K562 (cell line): Measurements from ENCODE around the gene HOXA13. TPM values are rescaled to one million over a fixed set of nuclear protein-coding genes. Genes with fewer than 3 reads are reported as not detected.

Experiments
- ATAC-seq: fragments of 200-7000 bp; cut with Tn5 transposase; 3 replicates; pipeline ENCODE4 v1.9.1; 2020; ENCODE audit warnings: moderate library complexity
- BruUV-seq: library from RNA; stranded (reverse); fragments of 400-500 nt; replicated peaks from 2 replicates; lab custom pipeline; 2021; lab: Mats Ljungman, UMichigan
- CTCF ChIA-PET: fragments of 300-600 bp; formaldehyde crosslinking; extraction: SDS; loops from one replicate; lab custom pipeline; 2021; ENCODE audit warnings: low intra/inter-chr PET ratio; lab: Yijun Ruan, JAX
- POLR2A ChIA-PET: fragments of 300-600, 350-650 bp; sonication (Branson Sonifier 250); formaldehyde crosslinking; extraction: SDS; loops from one replicate; lab custom pipeline; 2021; ENCODE audit warnings: antibody characterized with exemption, inconsistent platforms; lab: Yijun Ruan, JAX
- DNase-seq, 4 experiments: peaks; one replicate each; pipeline versions ENCODE4 v3.0.0 to v3.0.0-alpha.2; 2011 to 2018; ENCODE audit warnings: low spot score in 3 of 4, mixed read lengths in 3 of 4; ENCODE audit errors: extremely low read depth in 1 of 4
- FAIRE-seq: peaks from 2 replicates; lab custom pipeline; 2011; peaks lifted over from hg19 to GRCh38; lab: Jason Lieb, UNC
- H2AFZ ChIP-seq: 2 replicates; pipeline ENCODE4 v1.6.0; 2011; ENCODE audit warnings: low read depth, low read length, control low read depth, inconsistent platforms
- H3K27ac ChIP-seq: fragments of 200-600 bp; 3 replicates; pipeline ENCODE4 v1.8.0; 2011; ENCODE audit warnings: low read depth, mild to moderate bottlenecking, control low read depth, inconsistent platforms, low read length, moderate library complexity, mixed read lengths; ENCODE audit errors: extremely low read depth
- H3K27me3 ChIP-seq, 2 experiments: fragments of 300-600 bp in 1 of 2; 2 replicates in 1 of 2; 3 replicates in 1 of 2; pipeline versions ENCODE4 v1.6.0 to v1.8.0; 2011; ENCODE audit warnings: inconsistent platforms in 2 of 2, low read length in 2 of 2, mild to moderate bottlenecking in 1 of 2, mixed read lengths in 1 of 2, moderate library complexity in 1 of 2; ENCODE audit not compliant: control insufficient read depth in 2 of 2, insufficient read depth in 2 of 2
- H3K36me3 ChIP-seq: fragments of 300-600 bp; 3 replicates; pipeline ENCODE4 v1.8.0; 2011; ENCODE audit warnings: mild to moderate bottlenecking, low read length, inconsistent platforms; ENCODE audit not compliant: control insufficient read depth, insufficient read depth
- H3K4me1 ChIP-seq, 2 experiments: fragments of 200-600 bp in 1 of 2; replicated peaks in 1 of 2; 2 replicates in 1 of 2; 3 replicates in 1 of 2; pipeline versions ENCODE4 v1.5.1 to v1.8.0; 2011; ENCODE audit warnings: inconsistent platforms in 2 of 2, low read length in 2 of 2, mild to moderate bottlenecking in 1 of 2, mixed read lengths in 1 of 2, moderate library complexity in 1 of 2; ENCODE audit not compliant: control insufficient read depth in 2 of 2, insufficient read depth in 2 of 2
- H3K4me2 ChIP-seq: 2 replicates; pipeline ENCODE4 v1.6.1; 2011; ENCODE audit warnings: low read length, control low read depth, inconsistent platforms, mixed read lengths; ENCODE audit not compliant: insufficient read depth
- H3K4me3 ChIP-seq: fragments of 200-600 bp; sonication (generic), shearing (Covaris generic); 2 replicates; pipeline ENCODE4 v1.5.1; 2016; ENCODE audit warnings: control low read depth, inconsistent platforms
- H3K79me2 ChIP-seq: fragments of 200-600 bp; 3 replicates; pipeline ENCODE4 v1.8.0; 2011; ENCODE audit warnings: low read length, inconsistent platforms; ENCODE audit not compliant: control insufficient read depth, insufficient read depth
- H3K9ac ChIP-seq, 2 experiments: 2 replicates each; pipeline versions ENCODE4 v1.6.0 to v1.6.1; 2011; ENCODE audit warnings: low read depth in 2 of 2, low read length in 2 of 2, control low read depth in 1 of 2, inconsistent platforms in 1 of 2, mild to moderate bottlenecking in 1 of 2, mixed read lengths in 1 of 2; ENCODE audit not compliant: insufficient read depth in 1 of 2
- H3K9me1 ChIP-seq: one replicate; pipeline ENCODE4 v1.6.0; 2011; ENCODE audit warnings: inconsistent platforms, mild to moderate bottlenecking, low read length, moderate library complexity; ENCODE audit not compliant: control insufficient read depth, insufficient read depth
- H3K9me3 ChIP-seq: replicated peaks from 2 replicates; pipeline ENCODE4 v1.5.1; 2011; ENCODE audit warnings: low read depth, low read length, inconsistent platforms; ENCODE audit not compliant: control insufficient read depth, insufficient read depth
- H4K20me1 ChIP-seq: replicated peaks from 2 replicates; pipeline ENCODE4 v1.6.1; 2011; ENCODE audit warnings: low read length, inconsistent platforms, mixed read lengths; ENCODE audit not compliant: control insufficient read depth, insufficient read depth
- FOXP4 ChIP-seq: sonication (generic); formaldehyde crosslinking; IDR thresholded peaks from 2 replicates; pipeline ENCODE4 v1.8.0; 2022; ENCODE audit warnings: mild to moderate bottlenecking, missing genetic modification reagents, borderline replicate concordance
- GABPA ChIP-seq: fragments of 200-800 bp; sonication (Bioruptor generic); conservative IDR thresholded peaks from 2 replicates; pipeline ENCODE4 v1.6.1; 2016; ENCODE audit warnings: low read depth, missing genetic modification characterization, missing compliant biosample characterization
- HES1 ChIP-seq: fragments of 450-650 bp; IDR thresholded peaks from 2 replicates; pipeline ENCODE4 v1.6.1; 2016; ENCODE audit warnings: low read depth, mild to moderate bottlenecking, moderate library complexity
- HINFP ChIP-seq: fragments of 450-650 bp; conservative IDR thresholded peaks from 2 replicates; pipeline ENCODE4 v1.6.1; 2016; ENCODE audit warnings: missing genetic modification characterization, low read depth, mild to moderate bottlenecking, control low read depth, missing compliant biosample characterization
- HOMEZ ChIP-seq: fragments of 250-450 bp; sonication (Bioruptor Pico); IDR thresholded peaks from 2 replicates; pipeline ENCODE4 v1.4.0; 2020; ENCODE audit warnings: mild to moderate bottlenecking, moderate library complexity
- JUN ChIP-seq, 2 experiments: sonication (generic) in 1 of 2; formaldehyde crosslinking in 1 of 2; IDR thresholded peaks; 2 replicates each; pipeline versions ENCODE4 v1.6.1 to v1.8.0; 2012 to 2022; ENCODE audit warnings: borderline replicate concordance in 2 of 2, mild to moderate bottlenecking in 2 of 2, improper control_type of control experiment in 1 of 2, low read depth in 1 of 2, low read length in 1 of 2, missing genetic modification reagents in 1 of 2
- MLX ChIP-seq, 2 experiments: fragments of 450-650 bp in 1 of 2; sonication (generic) in 1 of 2; formaldehyde crosslinking; conservative IDR thresholded peaks; 2 replicates each; pipeline versions ENCODE4 v1.4.0 to v1.8.1; 2020 to 2022; ENCODE audit warnings: mild to moderate bottlenecking in 1 of 2, missing genetic modification reagents in 1 of 2
- NCOA4 ChIP-seq: fragments of 450-650 bp; IDR thresholded peaks from 2 replicates; pipeline ENCODE4 v1.6.1; 2018; ENCODE audit warnings: mild to moderate bottlenecking; ENCODE audit not compliant: partially characterized antibody
- NONO ChIP-seq, 2 experiments: fragments of 200-400 bp in 1 of 2; fragments of 450-650 bp in 1 of 2; formaldehyde crosslinking in 1 of 2; IDR thresholded peaks; 2 replicates each; pipeline ENCODE4 v1.6.1; 2017; ENCODE audit warnings: low read depth in 2 of 2, mild to moderate bottlenecking in 2 of 2, moderate library complexity in 2 of 2, low read length in 1 of 2
- PTBP1 ChIP-seq: fragments of 200-400 bp; formaldehyde crosslinking; IDR thresholded peaks from 2 replicates; pipeline ENCODE4 v1.6.1; 2017; ENCODE audit warnings: low read depth, low read length
- SUPT5H ChIP-seq: fragments of 450-650 bp; IDR thresholded peaks from 2 replicates; pipeline ENCODE4 v1.6.1; 2016
- TEAD1 ChIP-seq, 2 experiments: fragments of 450-650 bp in 1 of 2; sonication (generic) in 1 of 2; formaldehyde crosslinking; IDR thresholded peaks; 2 replicates each; pipeline versions ENCODE4 v1.4.0 to v1.8.0; 2020 to 2022; ENCODE audit warnings: mild to moderate bottlenecking in 2 of 2, missing genetic modification reagents in 1 of 2
- WGBS: fragments of 100-300 bp; shearing (Covaris generic); methylation state at CpG from one replicate; pipeline ENCODE4 v1.1.6; 2016; ENCODE audit warnings: low coverage, mixed read lengths; ENCODE audit not compliant: insufficient coverage; ENCODE audit errors: missing lambda C conversion rate; 5-methylcytosine and 5-hydroxymethylcytosine counted together
- in situ Hi-C: fragments of 300-500 bp; cut with MboI; formaldehyde crosslinking; loops from 4 replicates; pipeline ENCODE4 v1.15.0; 2018; ENCODE audit warnings: inconsistent platforms, mixed read lengths
- intact Hi-C: fragments of 100-400 bp; cut with micrococcal nuclease; formaldehyde crosslinking; loops from 2 replicates; pipeline ENCODE4 v1.14.2; 2022
- polyA plus RNA-seq, 8 experiments: library from polyadenylated mRNA; depleted of rRNA in 4 of 8; stranded (reverse) in 5 of 8; unstranded in 3 of 8; fragments of >200 nt; fragmentation: Nextera tagmentation in 2 of 8; fragmentation: Illumina TruSeq in 1 of 8; extraction: Ambion mirVana in 2 of 8; extraction: Trizol in 1 of 8; gene quantifications; 2 replicates each; pipeline versions ENCODE4 v1.2.1 to v1.2.3, GENCODE V29; 2011 to 2014; ENCODE audit warnings: inconsistent platforms in 1 of 8, missing spikeins in 1 of 8
- total RNA-seq, 7 experiments: library from RNA; depleted of rRNA in 6 of 7; stranded (reverse); fragments of >200 nt in 6 of 7; fragmentation: Illumina TruSeq in 2 of 7; extraction: Trizol in 2 of 7; gene quantifications; 2 replicates each; pipeline versions ENCODE4 v1.2.1 to v1.2.3, GENCODE V29; 2011 to 2021; ENCODE audit warnings: low replicate concordance in 1 of 7

HOXA13 gene
- total and polyA plus RNA-seq, 9 of the 15 experiments (the other 6 are each of a cell fraction or from before 2014, with no cell fraction given) = not detected

GRCh38 chr7:27237735-27238334 lies 37.9 kb upstream of the HOXA13 start:
- Histone ChIP-seq H3K9me1 (no peaks in the 10 kb centered on the region), H2AFZ (no peak overlapping the region), H3K27ac (no peak overlapping the region), H3K9ac (no peak overlapping the region), H3K36me3 (no peaks in the 10 kb centered on the region), H3K4me1 (peaks cover 0 to 15% of the 10 kb centered on the region in 2 experiments; a peak in 2 of 5 replicates), H3K27me3 (peaks cover 54 to 84% of the 10 kb centered on the region in 2 experiments), H3K9me3 (no peaks in the 10 kb centered on the region), H3K4me2 (no peak overlapping the region), H4K20me1 (peaks cover 14% of the 10 kb centered on the region; the same call in 1 of the 2 replicates), H3K79me2 (no peaks in the 10 kb centered on the region), H3K4me3 (no peak overlapping the region)
- ATAC-seq = no peak
- BruUV-seq = no TSS peak
- intact Hi-C loops = no loop called here
- POLR2A ChIA-PET = interaction anchor here (0.6 kb wide), 1 partner anchor 126 kb away, joined by 3 read pairs; no protein-coding TSS in a partner anchor
- CTCF ChIA-PET = no interaction called here
- FAIRE-seq = peak; percentile 23
- in situ Hi-C loops = no loop called here
- no peak for DNase-seq
- 0% methylated on average over 1 of the region's 1 CpG for WGBS
- TF ChIP-seq FOXP4 = no peak
- TF ChIP-seq HINFP (tag) = no peak
- TF ChIP-seq HOMEZ (CRISPR knock-in tag) = no peak
- no peak for TF ChIP-seq NCOA4
- no peak for TF ChIP-seq HES1
- no peak for TF ChIP-seq MLX (CRISPR knock-in tag; conservative IDR thresholded peaks at IDR 0.05)
- no peak for TF ChIP-seq TEAD1 (CRISPR knock-in tag; IDR thresholded peaks at IDR 0.05)
- no peak for TF ChIP-seq JUN (IDR thresholded peaks at IDR 0.05; ENCODE audit: borderline replicate concordance, low read depth, low read length)
- no peak for TF ChIP-seq JUN (CRISPR knock-in tag; IDR thresholded peaks at IDR 0.05; ENCODE audit: borderline replicate concordance)
- no peak for TF ChIP-seq GABPA (tag)
- TF ChIP-seq NONO (IDR thresholded peaks at IDR 0.05; ENCODE audit: low read depth in 2 of 2, low read length in 1 of 2) = no peak
- TF ChIP-seq SUPT5H = no peak
- no peak for TF ChIP-seq PTBP1
